ENCODE measurements around the gene ZNF816.
A peak's percentile ranks its signal among the peaks of the same experiment; 100 is the strongest.
"Not testable (repeated sequence)": the region's sequence is repeated elsewhere in the genome, so short reads cannot be mapped to it uniquely, and the experiment has no call there.

Gene ZNF816

GRCh38 chr19:52961981-52962380 is 700 bp downstream of the ZNF816 start:
- no peak for DNase-seq (ENCODE audit: low read depth, low spot score)

- DNase-seq (ENCODE audit: low read depth, low spot score): no peak
Observed at GRCh38 chr19:52959613-52960295, 2.9 kb downstream of the ZNF816 start.

DNA sequence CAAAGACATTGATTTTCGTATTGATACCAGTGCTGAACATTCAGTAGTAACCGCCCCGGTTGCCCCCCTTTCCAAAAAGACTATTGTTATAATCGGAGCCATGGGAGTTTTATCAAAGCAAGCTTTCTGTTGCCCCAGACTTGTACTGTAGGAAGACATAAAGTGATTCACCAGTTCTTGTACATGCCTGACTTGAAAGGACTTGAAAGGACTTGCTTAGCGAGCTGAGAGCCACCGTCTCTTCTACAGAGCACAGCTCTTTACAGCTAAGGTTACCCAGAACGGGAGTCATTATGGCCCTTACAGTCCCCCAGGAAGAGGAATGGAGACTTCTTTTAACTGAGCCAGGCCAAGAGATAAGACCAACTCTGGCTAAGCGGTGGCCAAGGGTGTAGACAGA is 5.1 kb downstream of the ZNF816 start:
- no peak for DNase-seq (ENCODE audit: low read depth, low spot score)

GRCh38 chr19:52956917-52957316 is 5.8 kb downstream of the ZNF816 start:
- DNase-seq (ENCODE audit: low read depth, low spot score): no peak

DNA sequence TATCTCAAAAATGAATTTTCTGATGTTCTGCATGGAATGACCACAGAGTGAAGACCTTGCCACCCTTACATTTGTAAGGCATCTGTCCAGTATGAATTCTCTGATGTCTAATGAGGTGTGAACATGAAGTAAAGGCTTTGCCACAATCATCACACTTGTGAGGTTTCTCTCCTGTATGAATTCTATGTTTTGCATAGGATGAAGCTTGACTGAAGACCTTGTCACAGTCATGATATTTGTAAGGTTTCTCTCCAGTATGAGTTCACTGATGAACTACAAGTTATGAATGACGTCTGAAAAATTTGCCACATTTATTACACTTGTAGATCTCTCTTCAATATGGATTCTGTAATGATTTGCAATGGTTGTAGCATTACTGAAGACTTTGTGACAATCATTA is 13.3 kb downstream of the ZNF816 start:
- no peak for DNase-seq (ENCODE audit: low read depth, low spot score)

GRCh38 chr19:52948025-52948770 is 14.5 kb downstream of the ZNF816 start:
- no peak for DNase-seq (ENCODE audit: low read depth, low spot score)

DNA sequence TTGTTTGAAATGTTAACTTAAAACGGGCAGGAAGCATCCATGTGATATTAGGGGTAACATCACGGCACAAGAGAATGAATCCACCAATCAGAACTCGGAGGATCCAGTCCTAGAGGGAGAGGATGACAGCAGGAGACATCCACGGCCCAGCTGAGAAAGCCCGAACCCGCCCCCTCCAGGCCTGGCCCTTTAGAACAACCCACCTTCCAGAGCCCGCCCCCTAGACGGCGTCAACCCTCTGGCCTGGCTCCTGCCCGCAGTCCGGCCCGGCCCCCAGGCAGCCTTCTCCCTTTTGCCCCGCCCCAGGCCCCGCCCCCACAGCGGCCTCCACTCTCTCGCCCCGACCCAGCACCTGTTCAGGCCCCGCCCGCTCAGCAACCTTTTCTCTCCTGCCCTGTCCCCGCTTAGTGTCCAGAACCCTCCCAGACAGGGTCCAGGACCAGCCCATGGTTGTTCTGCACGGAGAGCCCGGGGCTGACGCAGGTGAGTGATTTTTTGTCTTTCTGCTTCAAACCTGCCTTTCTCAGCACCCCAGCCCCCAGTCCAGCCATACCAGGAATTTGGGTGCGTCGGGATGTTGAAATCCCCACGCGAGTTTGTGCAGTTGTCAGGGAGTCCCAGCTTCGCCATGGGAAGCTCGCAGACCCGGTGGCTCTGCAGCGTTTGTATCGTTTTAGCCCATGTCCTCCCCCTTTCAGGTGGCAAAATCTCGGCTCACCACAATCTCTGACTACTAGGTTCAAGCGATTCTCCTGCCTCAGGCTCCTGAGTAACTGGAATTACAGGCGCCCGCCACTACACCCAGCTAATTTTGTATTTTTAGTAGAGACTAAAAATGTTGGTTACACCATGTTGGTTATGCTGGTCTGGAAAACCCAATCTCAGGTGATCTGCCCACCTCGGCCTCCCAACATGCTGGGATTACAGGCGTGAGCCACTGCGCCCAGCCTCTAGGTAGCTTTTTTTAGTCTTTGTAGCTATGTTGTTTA is 16.1 kb downstream of the ZNF816 start:
- peak; percentile 95 for DNase-seq (ENCODE audit: low read depth, low spot score)

- no peak for DNase-seq (ENCODE audit: low read depth, low spot score)
Observed at GRCh38 chr19:52945652-52946321, 16.9 kb downstream of the ZNF816 start.

GRCh38 chr19:52944703-52945493 is 17.8 kb downstream of the ZNF816 start:
- peak; percentile 30 for DNase-seq (ENCODE audit: low read depth, low spot score)

- DNase-seq (ENCODE audit: low read depth, low spot score): peak; percentile 28
Observed at GRCh38 chr19:52943884-52944643, 18.6 kb downstream of the ZNF816 start.

DNA sequence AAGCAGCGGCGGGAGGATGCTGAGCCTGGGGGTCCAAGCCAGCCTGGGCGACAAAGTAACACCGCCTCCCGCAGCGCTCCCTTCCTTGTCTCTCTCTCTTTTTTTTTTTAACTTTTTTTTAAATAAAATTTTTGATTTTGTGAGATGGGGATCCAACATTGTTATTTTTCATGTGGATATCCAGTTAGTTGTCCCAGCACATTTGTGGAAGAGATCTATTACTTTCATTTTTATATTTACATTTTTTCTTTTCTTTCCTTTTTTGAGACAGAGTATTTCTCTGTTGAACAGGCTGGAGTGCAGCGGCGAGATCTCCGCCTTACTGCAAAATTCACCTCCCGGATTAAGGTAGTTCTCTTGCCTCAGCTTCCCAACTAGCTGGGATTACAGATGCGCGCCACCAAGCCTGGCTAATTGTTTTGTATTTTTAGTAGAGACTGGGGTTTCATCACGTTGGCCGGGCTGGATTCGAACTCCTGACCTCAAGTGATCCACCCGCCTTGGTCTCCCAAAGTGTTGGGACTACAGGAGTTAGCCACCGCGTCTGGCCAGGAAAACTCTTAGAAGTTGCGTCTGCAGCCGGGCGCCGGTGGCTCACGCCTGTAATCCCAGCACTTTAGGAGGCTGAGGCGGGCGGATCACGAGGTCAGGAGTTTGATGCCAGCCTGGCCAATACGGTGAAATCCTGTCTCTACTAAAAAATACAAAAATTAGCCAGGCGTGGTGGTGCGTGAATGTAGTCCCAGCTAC is 19.4 kb downstream of the ZNF816 start:
- DNase-seq (ENCODE audit: low read depth, low spot score): no peak

DNA sequence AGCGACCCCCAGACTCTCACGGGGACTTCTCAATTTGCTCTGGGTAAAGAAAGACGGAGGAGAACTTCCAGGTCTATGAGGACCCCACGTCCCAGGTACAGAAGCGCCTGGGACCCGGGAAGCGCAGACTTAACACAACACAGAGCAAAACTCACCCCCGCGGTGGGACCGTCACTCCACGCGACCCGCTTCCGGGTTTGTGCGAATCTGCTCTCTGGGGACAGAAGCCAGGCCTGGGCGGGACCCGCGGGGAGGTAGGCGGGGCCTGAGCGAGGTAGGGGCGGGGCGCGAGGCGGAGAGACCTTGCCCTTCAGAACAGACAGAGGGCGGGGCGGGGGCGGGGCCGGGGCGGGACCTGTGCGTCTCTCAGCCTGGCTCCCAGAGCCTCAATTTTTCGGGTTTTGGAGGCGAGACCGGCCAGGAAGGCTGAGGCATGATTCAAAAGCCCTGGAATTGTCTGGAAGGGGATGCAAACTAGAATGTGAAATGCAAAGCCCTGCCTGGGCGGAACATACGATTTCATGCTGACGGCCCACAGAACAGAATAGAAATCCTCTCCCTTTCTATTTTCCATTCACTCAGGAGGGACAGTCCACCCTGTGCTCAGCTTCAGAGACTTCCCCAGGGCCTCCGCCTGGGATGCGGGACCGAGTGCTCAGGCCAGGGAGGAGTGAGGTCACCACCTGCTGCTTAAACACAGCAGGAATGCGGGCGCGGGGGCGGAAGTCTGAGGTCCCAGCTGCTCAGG is 20.1 kb downstream of the ZNF816 start:
- DNase-seq (ENCODE audit: low read depth, low spot score): peak; percentile 96

DNA sequence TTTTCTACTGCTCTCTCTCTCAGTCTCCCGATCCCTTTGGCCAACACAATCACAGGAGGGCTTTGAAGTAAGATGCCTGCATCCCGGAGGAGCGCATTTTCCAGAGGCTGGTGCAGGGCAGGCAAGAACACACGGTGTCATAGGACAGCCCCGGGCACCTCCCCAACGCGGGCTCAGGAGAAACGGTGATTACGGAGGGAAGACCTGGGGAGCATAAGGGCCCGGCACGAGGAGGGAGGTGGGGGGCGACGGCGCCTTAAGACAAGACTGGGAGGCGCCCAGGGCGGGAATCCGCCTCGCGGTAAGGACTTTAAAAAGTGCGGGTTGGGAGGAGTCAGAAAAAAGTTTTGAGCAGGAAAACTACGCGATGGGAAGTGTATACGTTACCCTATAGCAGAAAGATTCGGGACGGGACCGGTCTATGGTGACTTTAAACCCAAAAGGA is 20.7 kb downstream of the ZNF816 start:
- peak; percentile 67 for DNase-seq (ENCODE audit: low read depth, low spot score)

- peak; percentile 36 for DNase-seq (ENCODE audit: low read depth, low spot score)
Observed at GRCh38 chr19:52941523-52941922, 21.2 kb downstream of the ZNF816 start.

GRCh38 chr19:52940905-52941304 is 21.8 kb downstream of the ZNF816 start:
- not testable (repeated sequence) for DNase-seq (ENCODE audit: low read depth, low spot score)

- DNase-seq (ENCODE audit: low read depth, low spot score): no peak
Observed at GRCh38 chr19:52938761-52939160, 23.9 kb downstream of the ZNF816 start.

GRCh38 chr19:52936954-52937325 is 25.7 kb downstream of the ZNF816 start:
- DNase-seq (ENCODE audit: low read depth, low spot score): no peak

DNA sequence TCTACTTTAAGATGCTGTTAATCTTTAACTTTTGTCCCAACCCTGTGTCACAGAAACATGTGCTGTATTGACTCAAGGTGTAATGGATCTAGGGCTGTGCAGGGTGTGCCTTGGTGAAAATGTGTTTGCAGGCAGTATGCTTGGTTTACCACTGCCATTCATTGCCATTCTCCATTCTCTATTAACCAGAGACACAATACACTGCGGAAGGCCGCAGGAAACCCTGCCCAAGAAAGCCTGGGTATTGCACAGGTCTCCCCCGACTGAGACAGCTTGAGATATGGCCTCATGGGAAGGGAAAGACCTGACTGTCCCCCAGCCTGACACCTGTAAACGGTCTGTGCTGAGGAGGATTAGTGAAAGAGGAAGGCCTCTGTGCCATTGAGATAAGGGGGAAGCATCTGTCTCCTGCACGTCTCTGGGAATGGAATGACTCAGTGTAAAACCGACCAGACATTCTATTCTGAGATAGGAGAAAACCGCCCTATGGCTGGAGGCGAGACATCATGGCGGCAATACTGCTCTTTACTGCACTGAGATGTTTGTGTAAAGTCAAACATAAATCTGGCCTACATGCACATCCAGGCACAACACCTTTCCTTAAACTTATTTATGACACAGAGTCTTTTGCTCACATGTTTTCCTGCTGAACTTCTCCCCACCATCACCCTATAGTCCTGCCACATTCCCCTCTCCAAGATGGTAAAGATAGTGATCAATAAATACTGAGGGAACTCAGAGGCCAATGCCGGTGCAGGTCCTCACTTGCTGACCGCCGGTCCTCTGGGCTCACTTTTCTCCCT is 26.3 kb downstream of the ZNF816 start:
- peak; percentile 59 for DNase-seq (ENCODE audit: low read depth, low spot score)

Data from ELF-1 (cell line).